ENCODE results near the gene KCNK16. TPM values are rescaled to one million over a fixed set of nuclear protein-coding genes. Genes with fewer than 3 reads are reported as not detected.

Gene KCNK16
- total and polyA plus RNA-seq, 2 of the 8 experiments (the other 6 are each of a cell fraction or from before 2014, with no cell fraction given), result not detected

DNA sequence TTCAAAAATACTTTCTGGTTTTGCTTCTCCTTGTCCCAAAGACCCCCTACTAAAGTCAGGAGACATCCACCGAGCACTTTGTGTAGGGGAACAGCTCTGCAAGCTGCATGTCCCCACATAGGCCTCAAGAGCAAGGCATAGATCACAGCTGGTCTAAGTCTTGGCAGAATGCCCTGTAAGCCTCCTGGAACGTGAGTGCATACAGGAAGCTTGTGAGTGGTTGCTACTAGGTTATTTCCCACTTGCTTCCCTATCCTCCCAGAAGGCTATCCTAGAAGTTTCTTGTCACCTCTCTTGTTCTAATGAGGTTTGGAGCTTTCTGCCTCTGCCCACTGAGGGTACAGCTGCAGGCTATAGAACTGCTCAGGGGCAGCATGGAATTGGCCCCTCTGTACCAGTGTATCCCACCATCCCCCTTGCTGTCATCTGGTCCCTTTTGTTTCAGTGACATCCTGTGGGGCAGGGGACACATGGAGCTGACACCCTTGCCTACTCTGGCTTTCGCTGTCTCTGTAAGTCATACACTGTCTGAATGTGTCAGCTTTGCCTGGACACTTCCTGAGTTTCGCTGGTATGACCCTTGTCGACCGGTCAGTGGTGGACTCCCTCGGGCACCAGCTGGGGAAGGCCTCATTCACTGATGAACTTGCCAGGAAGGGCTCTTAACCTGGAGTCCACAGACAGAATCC is 35.6 kb upstream of the KCNK16 start (continued):
- TF ChIP-seq, protein P1, sequence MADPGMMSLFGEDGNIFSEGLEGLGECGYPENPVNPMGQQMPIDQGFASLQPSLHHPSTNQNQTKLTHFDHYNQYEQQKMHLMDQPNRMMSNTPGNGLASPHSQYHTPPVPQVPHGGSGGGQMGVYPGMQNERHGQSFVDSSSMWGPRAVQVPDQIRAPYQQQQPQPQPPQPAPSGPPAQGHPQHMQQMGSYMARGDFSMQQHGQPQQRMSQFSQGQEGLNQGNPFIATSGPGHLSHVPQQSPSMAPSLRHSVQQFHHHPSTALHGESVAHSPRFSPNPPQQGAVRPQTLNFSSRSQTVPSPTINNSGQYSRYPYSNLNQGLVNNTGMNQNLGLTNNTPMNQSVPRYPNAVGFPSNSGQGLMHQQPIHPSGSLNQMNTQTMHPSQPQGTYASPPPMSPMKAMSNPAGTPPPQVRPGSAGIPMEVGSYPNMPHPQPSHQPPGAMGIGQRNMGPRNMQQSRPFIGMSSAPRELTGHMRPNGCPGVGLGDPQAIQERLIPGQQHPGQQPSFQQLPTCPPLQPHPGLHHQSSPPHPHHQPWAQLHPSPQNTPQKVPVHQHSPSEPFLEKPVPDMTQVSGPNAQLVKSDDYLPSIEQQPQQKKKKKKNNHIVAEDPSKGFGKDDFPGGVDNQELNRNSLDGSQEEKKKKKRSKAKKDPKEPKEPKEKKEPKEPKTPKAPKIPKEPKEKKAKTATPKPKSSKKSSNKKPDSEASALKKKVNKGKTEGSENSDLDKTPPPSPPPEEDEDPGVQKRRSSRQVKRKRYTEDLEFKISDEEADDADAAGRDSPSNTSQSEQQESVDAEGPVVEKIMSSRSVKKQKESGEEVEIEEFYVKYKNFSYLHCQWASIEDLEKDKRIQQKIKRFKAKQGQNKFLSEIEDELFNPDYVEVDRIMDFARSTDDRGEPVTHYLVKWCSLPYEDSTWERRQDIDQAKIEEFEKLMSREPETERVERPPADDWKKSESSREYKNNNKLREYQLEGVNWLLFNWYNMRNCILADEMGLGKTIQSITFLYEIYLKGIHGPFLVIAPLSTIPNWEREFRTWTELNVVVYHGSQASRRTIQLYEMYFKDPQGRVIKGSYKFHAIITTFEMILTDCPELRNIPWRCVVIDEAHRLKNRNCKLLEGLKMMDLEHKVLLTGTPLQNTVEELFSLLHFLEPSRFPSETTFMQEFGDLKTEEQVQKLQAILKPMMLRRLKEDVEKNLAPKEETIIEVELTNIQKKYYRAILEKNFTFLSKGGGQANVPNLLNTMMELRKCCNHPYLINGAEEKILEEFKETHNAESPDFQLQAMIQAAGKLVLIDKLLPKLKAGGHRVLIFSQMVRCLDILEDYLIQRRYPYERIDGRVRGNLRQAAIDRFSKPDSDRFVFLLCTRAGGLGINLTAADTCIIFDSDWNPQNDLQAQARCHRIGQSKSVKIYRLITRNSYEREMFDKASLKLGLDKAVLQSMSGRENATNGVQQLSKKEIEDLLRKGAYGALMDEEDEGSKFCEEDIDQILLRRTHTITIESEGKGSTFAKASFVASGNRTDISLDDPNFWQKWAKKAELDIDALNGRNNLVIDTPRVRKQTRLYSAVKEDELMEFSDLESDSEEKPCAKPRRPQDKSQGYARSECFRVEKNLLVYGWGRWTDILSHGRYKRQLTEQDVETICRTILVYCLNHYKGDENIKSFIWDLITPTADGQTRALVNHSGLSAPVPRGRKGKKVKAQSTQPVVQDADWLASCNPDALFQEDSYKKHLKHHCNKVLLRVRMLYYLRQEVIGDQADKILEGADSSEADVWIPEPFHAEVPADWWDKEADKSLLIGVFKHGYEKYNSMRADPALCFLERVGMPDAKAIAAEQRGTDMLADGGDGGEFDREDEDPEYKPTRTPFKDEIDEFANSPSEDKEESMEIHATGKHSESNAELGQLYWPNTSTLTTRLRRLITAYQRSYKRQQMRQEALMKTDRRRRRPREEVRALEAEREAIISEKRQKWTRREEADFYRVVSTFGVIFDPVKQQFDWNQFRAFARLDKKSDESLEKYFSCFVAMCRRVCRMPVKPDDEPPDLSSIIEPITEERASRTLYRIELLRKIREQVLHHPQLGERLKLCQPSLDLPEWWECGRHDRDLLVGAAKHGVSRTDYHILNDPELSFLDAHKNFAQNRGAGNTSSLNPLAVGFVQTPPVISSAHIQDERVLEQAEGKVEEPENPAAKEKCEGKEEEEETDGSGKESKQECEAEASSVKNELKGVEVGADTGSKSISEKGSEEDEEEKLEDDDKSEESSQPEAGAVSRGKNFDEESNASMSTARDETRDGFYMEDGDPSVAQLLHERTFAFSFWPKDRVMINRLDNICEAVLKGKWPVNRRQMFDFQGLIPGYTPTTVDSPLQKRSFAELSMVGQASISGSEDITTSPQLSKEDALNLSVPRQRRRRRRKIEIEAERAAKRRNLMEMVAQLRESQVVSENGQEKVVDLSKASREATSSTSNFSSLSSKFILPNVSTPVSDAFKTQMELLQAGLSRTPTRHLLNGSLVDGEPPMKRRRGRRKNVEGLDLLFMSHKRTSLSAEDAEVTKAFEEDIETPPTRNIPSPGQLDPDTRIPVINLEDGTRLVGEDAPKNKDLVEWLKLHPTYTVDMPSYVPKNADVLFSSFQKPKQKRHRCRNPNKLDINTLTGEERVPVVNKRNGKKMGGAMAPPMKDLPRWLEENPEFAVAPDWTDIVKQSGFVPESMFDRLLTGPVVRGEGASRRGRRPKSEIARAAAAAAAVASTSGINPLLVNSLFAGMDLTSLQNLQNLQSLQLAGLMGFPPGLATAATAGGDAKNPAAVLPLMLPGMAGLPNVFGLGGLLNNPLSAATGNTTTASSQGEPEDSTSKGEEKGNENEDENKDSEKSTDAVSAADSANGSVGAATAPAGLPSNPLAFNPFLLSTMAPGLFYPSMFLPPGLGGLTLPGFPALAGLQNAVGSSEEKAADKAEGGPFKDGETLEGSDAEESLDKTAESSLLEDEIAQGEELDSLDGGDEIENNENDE (IDR thresholded peaks at IDR 0.05; ENCODE audit: insufficient replicate concordance, low read length), result no peak
- TF ChIP-seq KDM1A (IDR thresholded peaks at IDR 0.05; ENCODE audit: borderline replicate concordance, low read length), result no peak
- no peak for TF ChIP-seq SAP30 (IDR thresholded peaks at IDR 0.05; ENCODE audit: insufficient read depth, insufficient replicate concordance, low read length)
- TF ChIP-seq JUN (IDR thresholded peaks at IDR 0.05; ENCODE audit: low read depth, low read length), result no peak
- TF ChIP-seq ZNF274 (IDR thresholded peaks at IDR 0.05; ENCODE audit: borderline replicate concordance, extremely low read depth, low read length), result no peak
- TF ChIP-seq NANOG (IDR thresholded peaks at IDR 0.05; ENCODE audit: insufficient read depth, low read depth, low read length, poor library complexity, severe bottlenecking), result no peak
- TF ChIP-seq HDAC6 (IDR thresholded peaks at IDR 0.05; ENCODE audit: low read depth, low read length), result no peak
